NCI-H128 (cell line): ENCODE data around the gene ATP12A.
"Not testable (repeated sequence)": the region's sequence is repeated elsewhere in the genome, so short reads cannot be mapped to it uniquely, and the experiment has no call there.

Experiments
- DNase-seq: peaks from one replicate; lab custom pipeline; 2025; ENCODE audit not compliant: unreplicated experiment; lab: John Stamatoyannopoulos, UW

The ATP12A gene

GRCh38 chr13:24725379-24725778, 45.2 kb downstream of the ATP12A start:
- DNase-seq, result no peak

GRCh38 chr13:24727731-24728601, 47.8 kb downstream of the ATP12A start:
- no peak for DNase-seq

- DNase-seq, result not testable (repeated sequence)
These were observed 50.8 kb downstream of the ATP12A start for GRCh38 chr13:24730873-24731567.

GRCh38 chr13:24734950-24735349, 54.7 kb downstream of the ATP12A start:
- no peak for DNase-seq

- DNase-seq, result no peak
These were observed 56.8 kb downstream of the ATP12A start for GRCh38 chr13:24737042-24737441.

- no peak for DNase-seq
These were observed 58.2 kb downstream of the ATP12A start for GRCh38 chr13:24738366-24738847.

GRCh38 chr13:24740014-24740890, 60.0 kb downstream of the ATP12A start:
- no peak for DNase-seq

GRCh38 chr13:24741016-24741662, 60.9 kb downstream of the ATP12A start:
- DNase-seq, result no peak

GRCh38 chr13:24741791-24742190, 61.6 kb downstream of the ATP12A start:
- DNase-seq, result no peak

- no peak for DNase-seq
These were observed 62.1 kb downstream of the ATP12A start for GRCh38 chr13:24742294-24742693.

- DNase-seq, result no peak
These were observed 62.8 kb downstream of the ATP12A start for GRCh38 chr13:24742977-24743376.

GRCh38 chr13:24744247-24744646, 64.0 kb downstream of the ATP12A start:
- no peak for DNase-seq

- no peak for DNase-seq
These were observed 65.3 kb downstream of the ATP12A start for GRCh38 chr13:24745516-24745860.

- DNase-seq, result no peak
These were observed 65.8 kb downstream of the ATP12A start for GRCh38 chr13:24745861-24746617.

GRCh38 chr13:24746618-24747247, 66.5 kb downstream of the ATP12A start:
- no peak for DNase-seq

- DNase-seq, result no peak
These were observed 67.2 kb downstream of the ATP12A start for GRCh38 chr13:24747248-24748060.

- DNase-seq, result no peak
These were observed 67.8 kb downstream of the ATP12A start for GRCh38 chr13:24748061-24748400.

GRCh38 chr13:24759197-24759596, 79.0 kb downstream of the ATP12A start:
- DNase-seq, result no peak
